GM18507 (cell line): ENCODE measurements around the gene RWDD4.

Experiments used
- DNase-seq: peaks from one replicate; pipeline ENCODE4 v3.0.0; 2011; ENCODE audit warnings: low read depth; ENCODE audit not compliant: insufficient read length; ENCODE audit errors: extremely low spot score
- FAIRE-seq: peaks from 2 replicates; lab custom pipeline; 2011; peaks lifted over from hg19 to GRCh38; lab: Jason Lieb, UNC

Gene RWDD4

GRCh38 chr4:183610033-183610432, 49.0 kb downstream of the RWDD4 start:
- DNase-seq, result no peak
- FAIRE-seq, result no peak

- FAIRE-seq, result no peak
- DNase-seq, result no peak
Observed at GRCh38 chr4:183609151-183609550, 49.8 kb downstream of the RWDD4 start.

DNA sequence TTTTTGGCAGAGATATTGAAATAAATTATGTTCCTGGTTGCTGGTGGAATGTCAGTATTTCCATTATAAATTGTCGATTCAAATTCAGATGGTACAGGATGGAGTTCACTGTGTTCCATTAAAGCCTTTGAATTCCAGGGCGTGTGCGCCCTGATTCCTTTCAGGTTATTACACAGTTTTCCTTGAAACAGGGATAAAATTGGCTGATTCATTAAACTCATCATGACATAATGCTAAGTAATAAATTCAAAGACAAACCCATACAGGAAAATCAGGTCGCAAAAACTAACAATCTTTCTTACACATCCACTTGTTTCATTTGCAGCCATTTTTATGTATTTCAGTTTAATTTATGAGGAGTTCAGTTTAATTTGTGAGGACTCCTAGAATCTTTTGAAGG, 51.1 kb downstream of the RWDD4 start:
- DNase-seq, result no peak
- no peak for FAIRE-seq

DNA sequence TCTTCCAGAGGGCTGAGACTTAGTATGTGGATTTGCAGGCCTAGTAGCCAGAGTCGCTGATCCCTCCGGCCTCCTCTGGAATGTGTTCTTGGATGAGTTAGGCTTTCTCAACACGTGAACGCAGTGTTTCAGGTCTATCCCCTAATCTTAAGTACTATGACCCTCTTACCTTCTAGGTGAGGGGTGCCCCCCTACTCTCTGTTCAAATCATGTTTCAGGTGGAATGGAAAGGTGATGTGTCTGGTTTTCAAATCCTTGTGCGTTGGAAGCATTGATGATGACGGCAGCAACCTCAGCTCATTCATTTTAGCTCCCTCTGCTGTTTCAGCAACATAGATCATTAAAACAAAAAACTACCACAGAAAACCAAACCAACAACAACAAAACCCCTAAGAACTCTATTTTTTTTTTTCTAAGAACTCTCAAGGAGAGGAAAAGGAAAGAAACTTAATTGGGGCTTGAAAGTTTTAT, 56.4 kb downstream of the RWDD4 start:
- no peak for FAIRE-seq
- no peak for DNase-seq

- DNase-seq (no peak), FAIRE-seq (no peak)
Observed at GRCh38 chr4:183601381-183601780, 57.6 kb downstream of the RWDD4 start.

- FAIRE-seq, result no peak
- no peak for DNase-seq
Observed at GRCh38 chr4:183600189-183600685, 58.7 kb downstream of the RWDD4 start.

DNA sequence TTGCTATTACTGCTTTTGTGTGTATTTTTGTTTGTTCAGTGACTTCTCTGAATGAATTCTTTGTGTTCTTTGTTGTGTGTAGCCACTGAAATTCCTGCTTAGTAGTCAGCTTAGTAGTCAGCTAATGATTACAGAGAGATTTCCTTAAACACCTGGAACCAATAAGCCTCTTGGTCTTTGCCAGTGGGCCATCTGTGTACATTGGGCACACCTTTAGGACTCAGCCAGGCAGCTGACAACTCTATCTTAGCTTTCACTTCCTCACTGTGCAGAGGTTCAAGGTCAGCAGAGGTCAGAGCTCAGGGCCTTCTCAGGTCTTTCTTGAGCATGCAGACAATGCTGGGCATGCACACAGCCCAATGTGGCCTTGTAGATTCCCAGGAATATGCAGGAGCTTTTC, 59.3 kb downstream of the RWDD4 start:
- DNase-seq, result no peak
- FAIRE-seq, result peak; percentile 68

DNA sequence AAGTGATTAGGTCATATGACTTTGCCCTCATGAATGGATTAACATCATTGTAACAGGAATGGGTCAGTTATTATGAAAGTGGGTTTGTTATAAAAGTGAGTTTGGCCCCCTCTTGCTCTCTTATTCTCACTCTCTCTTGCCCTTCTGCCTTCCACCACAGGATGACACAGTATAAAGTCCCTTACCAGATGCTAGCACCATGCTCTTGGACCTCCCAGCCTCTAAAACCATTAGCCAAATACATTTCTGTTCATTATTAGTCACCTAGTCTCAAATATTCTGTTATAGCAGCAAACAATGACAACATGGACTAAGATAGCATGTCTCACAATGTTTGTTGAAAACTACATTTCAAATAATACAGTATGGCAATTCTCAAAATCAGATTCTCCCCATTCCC, 59.7 kb downstream of the RWDD4 start:
- no peak for FAIRE-seq
- no peak for DNase-seq

GRCh38 chr4:183596067-183596757, 62.8 kb downstream of the RWDD4 start:
- FAIRE-seq, result no peak
- no peak for DNase-seq

DNA sequence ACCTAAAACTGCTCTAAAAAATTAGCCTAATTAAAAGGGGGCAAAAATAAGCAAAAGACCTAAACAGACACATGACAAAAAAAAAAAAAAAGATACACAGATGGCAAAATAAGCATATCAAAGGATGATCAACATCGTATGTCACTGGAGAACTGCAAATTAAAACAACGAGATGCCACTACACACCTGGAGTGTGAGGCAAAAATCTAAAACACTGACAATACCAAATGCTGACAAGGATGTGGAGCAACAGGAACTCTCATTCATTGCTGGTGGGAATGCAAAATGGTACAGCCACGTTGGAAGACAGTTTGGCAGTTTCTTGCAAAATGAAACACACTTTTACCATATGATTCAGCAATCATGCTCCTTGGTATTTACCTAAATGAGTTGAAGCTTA, 64.2 kb downstream of the RWDD4 start:
- FAIRE-seq (no peak), DNase-seq (no peak)

- DNase-seq (no peak), FAIRE-seq (no peak)
Observed at GRCh38 chr4:183591301-183591700, 67.7 kb downstream of the RWDD4 start.
